Keratinocyte (primary cell): ENCODE measurements around the gene EXOC3. TPM values are rescaled to one million over a fixed set of nuclear protein-coding genes. Genes with fewer than 3 reads are reported as not detected.

ENCODE experiments used
- DNase-seq: peaks from one replicate; pipeline ENCODE4 v3.0.0-alpha.2; 2011; ENCODE audit warnings: low read depth, missing footprints, low spot score
- FAIRE-seq: peaks from 2 replicates; lab custom pipeline; 2011; peaks lifted over from hg19 to GRCh38; lab: Jason Lieb, UNC
- H2AFZ ChIP-seq: 2 replicates; pipeline ENCODE4 v1.6.0; 2012; ENCODE audit warnings: low read length, control low read depth, inconsistent platforms; ENCODE audit not compliant: control insufficient read depth
- H3K27ac ChIP-seq: 2 replicates; pipeline ENCODE4 v1.5.1; 2011; ENCODE audit warnings: low read length; ENCODE audit not compliant: control insufficient read depth, insufficient read depth
- H3K27me3 ChIP-seq: 3 replicates; pipeline ENCODE4 v1.6.0; 2011; ENCODE audit warnings: low read length; ENCODE audit not compliant: control insufficient read depth, insufficient read depth; ENCODE audit errors: extremely low read depth
- H3K36me3 ChIP-seq, 2 experiments: 2 replicates in 1 of 2; 3 replicates in 1 of 2; pipeline ENCODE4 v1.5.1; 2011; ENCODE audit warnings: low read length in 2 of 2, mild to moderate bottlenecking in 1 of 2; ENCODE audit not compliant: control insufficient read depth in 2 of 2, insufficient read depth in 2 of 2; ENCODE audit errors: extremely low read depth in 1 of 2
- H3K4me1 ChIP-seq: 3 replicates; pipeline ENCODE4 v1.5.1; 2011; ENCODE audit warnings: low read length; ENCODE audit not compliant: control insufficient read depth, insufficient read depth; ENCODE audit errors: extremely low read depth
- H3K4me2 ChIP-seq: 3 replicates; pipeline ENCODE4 v1.6.0; 2011; ENCODE audit warnings: low read depth, low read length; ENCODE audit not compliant: control insufficient read depth, insufficient read depth; ENCODE audit errors: extremely low read depth
- H3K4me3 ChIP-seq, 3 experiments: fragments of 200-600 bp in 1 of 3; sonication (generic) in 1 of 3; 2 replicates in 2 of 3; 3 replicates in 1 of 3; pipeline ENCODE4 v1.5.1; 2011 to 2016; ENCODE audit warnings: low read length in 3 of 3, mild to moderate bottlenecking in 3 of 3, control low read depth in 2 of 3, inconsistent platforms in 1 of 3, low read depth in 1 of 3, mixed read lengths in 1 of 3, mixed run types in 1 of 3, moderate library complexity in 1 of 3; ENCODE audit not compliant: control insufficient read depth in 2 of 3, insufficient read depth in 2 of 3; ENCODE audit errors: extremely low read depth in 1 of 3
- H3K79me2 ChIP-seq: 2 replicates; pipeline ENCODE4 v1.6.0; 2012; ENCODE audit warnings: low read length; ENCODE audit not compliant: control insufficient read depth, insufficient read depth
- H3K9ac ChIP-seq: 3 replicates; pipeline ENCODE4 v1.6.0; 2011; ENCODE audit warnings: low read length; ENCODE audit not compliant: control insufficient read depth, insufficient read depth; ENCODE audit errors: extremely low read depth
- H3K9me1 ChIP-seq: 3 replicates; pipeline ENCODE4 v1.6.0; 2011; ENCODE audit warnings: low read length; ENCODE audit not compliant: control insufficient read depth, insufficient read depth; ENCODE audit errors: extremely low read depth
- H3K9me3 ChIP-seq: 2 replicates; pipeline ENCODE4 v1.5.1; 2012; ENCODE audit warnings: low read depth, low read length; ENCODE audit not compliant: control insufficient read depth
- H4K20me1 ChIP-seq: 3 replicates; pipeline ENCODE4 v1.6.0; 2011; ENCODE audit warnings: low read length; ENCODE audit not compliant: control insufficient read depth, insufficient read depth; ENCODE audit errors: extremely low read depth
- EZH2 ChIP-seq: IDR thresholded peaks from one replicate; pipeline ENCODE4 v1.6.1; 2012; ENCODE audit warnings: inconsistent platforms, mild to moderate bottlenecking, low read length, moderate library complexity
- dilution Hi-C: fragments of 300-500 bp; cut with MboI; formaldehyde crosslinking; loops from one replicate; pipeline ENCODE4 v1.7.0; 2020; ENCODE audit warnings: low sequenced_read_pairs; ENCODE audit not compliant: extremely low pct_ligation_motif_present
- polyA plus RNA-seq, 5 experiments: library from polyadenylated mRNA; depleted of rRNA in 3 of 5; stranded (reverse) in 3 of 5; stranded (forward) in 1 of 5; unstranded in 1 of 5; fragments of >200 nt; gene quantifications; 1 replicate in 1 of 5; 2 replicates in 3 of 5; 3 replicates in 1 of 5; pipeline versions ENCODE4 v1.2.1 to v1.2.3, GENCODE V29; 2011 to 2012; ENCODE audit warnings: missing spikeins in 2 of 5, low read depth in 1 of 5, low replicate concordance in 1 of 5
- TF ChIP-seq, protein P1 (sequence below), 3 experiments: IDR thresholded peaks in 1 of 3; conservative IDR thresholded peaks in 1 of 3; optimal IDR thresholded peaks in 1 of 3; 2 replicates in 2 of 3; 3 replicates in 1 of 3; pipeline versions ENCODE3 to v1.5.1; 2011; ENCODE audit warnings: low read length in 3 of 3, mild to moderate bottlenecking in 3 of 3, moderate library complexity in 2 of 3, control low read depth in 1 of 3, inconsistent platforms in 1 of 3; ENCODE audit not compliant: insufficient read depth in 2 of 3; ENCODE audit errors: extremely low read depth in 1 of 3

Gene EXOC3
- polyA plus RNA-seq, 1 donor (not counting 4 experiments of a cell fraction or from before 2014, with no cell fraction given) = 14.2 TPM

DNA sequence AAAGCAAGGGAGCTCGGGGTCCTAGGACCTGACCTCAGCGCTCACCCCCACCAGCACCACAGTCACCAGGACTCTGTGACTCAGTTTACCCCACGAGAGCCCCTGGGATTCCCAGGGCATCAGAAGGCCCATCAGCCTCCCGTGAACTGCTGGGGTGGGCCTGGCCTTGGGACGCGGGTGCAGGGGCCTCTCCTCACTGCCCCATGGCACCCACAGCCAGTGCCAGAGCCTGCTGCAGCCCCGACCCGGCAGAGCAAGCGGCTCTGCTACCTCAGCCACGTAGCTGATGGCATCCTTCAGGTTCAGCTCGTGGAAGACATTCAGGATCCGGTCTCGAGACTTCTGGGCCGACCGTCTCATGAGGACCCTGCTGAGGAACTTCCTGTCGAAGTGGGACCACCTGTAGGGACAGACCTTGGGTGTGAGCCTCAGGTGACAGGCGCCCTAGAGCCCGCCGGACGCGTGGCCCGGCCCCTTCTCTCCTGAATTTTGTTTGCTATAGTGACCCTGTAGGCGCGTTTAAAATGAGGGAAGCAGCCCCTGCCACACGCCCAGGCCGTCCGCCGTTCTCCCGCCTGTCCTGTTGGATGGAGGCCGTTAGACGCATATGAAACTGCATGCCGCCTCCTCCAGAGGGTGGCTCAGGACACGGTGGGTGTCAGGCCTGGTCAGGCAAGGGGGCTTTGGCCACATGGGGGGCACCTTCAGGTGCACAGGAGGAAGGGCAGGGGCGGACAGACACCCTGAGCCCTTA lies 36.8 kb downstream of the EXOC3 start:
- Histone ChIP-seq H3K4me1 (peaks cover 13% of the 10 kb centered on the region), H4K20me1 (no peaks in the 10 kb centered on the region), H3K9ac (no peak overlapping the region), H3K79me2 (no peaks in the 10 kb centered on the region), H3K9me1 (no peaks in the 10 kb centered on the region), H3K4me3 (no peak overlapping the region), H3K27me3 (peaks cover 33% of the 10 kb centered on the region), H3K36me3 (no peaks in the 10 kb centered on the region), H3K4me2 (no peak overlapping the region), H2AFZ (no peak overlapping the region), H3K27ac (no peak overlapping the region), H3K9me3 (no peaks in the 10 kb centered on the region)
- dilution Hi-C loops = no loop called here
- DNase-seq (no peak), FAIRE-seq (no peak)
- TF ChIP-seq EZH2 = no peak

DNA sequence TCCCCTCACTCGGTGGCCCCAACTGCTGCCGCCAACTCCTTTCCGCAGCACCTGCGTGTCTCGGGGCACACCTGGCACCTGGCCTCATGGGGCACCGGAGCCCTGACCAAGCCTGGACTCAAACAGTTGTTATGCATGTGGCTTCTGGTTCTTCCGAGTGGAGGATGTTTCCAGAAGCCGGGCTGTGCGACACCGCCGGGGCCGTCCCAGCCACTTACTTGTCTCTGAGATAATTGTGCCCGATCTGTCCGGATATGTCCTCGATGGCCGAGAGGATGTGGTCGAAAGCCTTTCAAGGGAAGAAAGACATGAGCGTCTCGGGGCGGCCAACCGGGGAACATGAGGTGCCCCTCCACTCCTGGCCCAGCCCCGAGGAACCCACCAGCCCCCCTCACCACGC lies 38.4 kb downstream of the EXOC3 start:
- no peak overlapping the region for H3K4me2 ChIP-seq

More for the DNA sequence above, 38.4 kb downstream of the EXOC3 start:
- Histone ChIP-seq H3K9me1 (no peaks in the 10 kb centered on the region), H3K9ac (no peak overlapping the region), H3K4me3 (no peak overlapping the region), H3K27me3 (peaks cover 24% of the 10 kb centered on the region), H3K27ac (no peak overlapping the region), H3K36me3 (no peaks in the 10 kb centered on the region), H2AFZ (no peak overlapping the region), H4K20me1 (no peaks in the 10 kb centered on the region), H3K4me1 (no peaks in the 10 kb centered on the region), H3K9me3 (no peaks in the 10 kb centered on the region), H3K79me2 (no peaks in the 10 kb centered on the region)
- dilution Hi-C loops = no loop called here
- TF ChIP-seq, protein P1, sequence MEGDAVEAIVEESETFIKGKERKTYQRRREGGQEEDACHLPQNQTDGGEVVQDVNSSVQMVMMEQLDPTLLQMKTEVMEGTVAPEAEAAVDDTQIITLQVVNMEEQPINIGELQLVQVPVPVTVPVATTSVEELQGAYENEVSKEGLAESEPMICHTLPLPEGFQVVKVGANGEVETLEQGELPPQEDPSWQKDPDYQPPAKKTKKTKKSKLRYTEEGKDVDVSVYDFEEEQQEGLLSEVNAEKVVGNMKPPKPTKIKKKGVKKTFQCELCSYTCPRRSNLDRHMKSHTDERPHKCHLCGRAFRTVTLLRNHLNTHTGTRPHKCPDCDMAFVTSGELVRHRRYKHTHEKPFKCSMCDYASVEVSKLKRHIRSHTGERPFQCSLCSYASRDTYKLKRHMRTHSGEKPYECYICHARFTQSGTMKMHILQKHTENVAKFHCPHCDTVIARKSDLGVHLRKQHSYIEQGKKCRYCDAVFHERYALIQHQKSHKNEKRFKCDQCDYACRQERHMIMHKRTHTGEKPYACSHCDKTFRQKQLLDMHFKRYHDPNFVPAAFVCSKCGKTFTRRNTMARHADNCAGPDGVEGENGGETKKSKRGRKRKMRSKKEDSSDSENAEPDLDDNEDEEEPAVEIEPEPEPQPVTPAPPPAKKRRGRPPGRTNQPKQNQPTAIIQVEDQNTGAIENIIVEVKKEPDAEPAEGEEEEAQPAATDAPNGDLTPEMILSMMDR (optimal IDR thresholded peaks at IDR 0.05 in 1 of 3, IDR thresholded peaks at IDR 0.05 in 1 of 3, conservative IDR thresholded peaks at IDR 0.05 in 1 of 3; ENCODE audit: extremely low read depth in 1 of 3, insufficient read depth in 2 of 3, low read length in 3 of 3) = no peak
- no peak for TF ChIP-seq EZH2
- no peak for DNase-seq
- FAIRE-seq = no peak
